Measurements from ENCODE around the gene CC2D1B.

DNA sequence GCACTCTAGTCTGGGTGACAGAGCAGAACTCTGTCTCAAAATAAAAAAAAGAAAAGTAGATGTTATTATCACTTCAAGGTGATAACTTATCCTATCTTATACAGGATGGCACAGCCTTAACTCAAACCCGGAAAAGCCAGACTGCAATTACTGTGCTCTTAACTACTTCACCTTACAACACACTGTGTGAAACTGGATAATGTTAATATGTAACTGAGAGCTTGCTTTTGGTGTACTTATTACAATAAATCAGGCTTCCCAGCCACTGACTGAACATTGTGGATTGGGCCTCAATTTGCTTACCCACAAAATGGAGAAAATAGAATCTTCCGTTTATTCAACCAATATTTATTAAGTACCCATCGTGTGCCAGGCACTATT, 36.8 kb upstream of the CC2D1B start:
- TF ChIP-seq, protein P1, sequence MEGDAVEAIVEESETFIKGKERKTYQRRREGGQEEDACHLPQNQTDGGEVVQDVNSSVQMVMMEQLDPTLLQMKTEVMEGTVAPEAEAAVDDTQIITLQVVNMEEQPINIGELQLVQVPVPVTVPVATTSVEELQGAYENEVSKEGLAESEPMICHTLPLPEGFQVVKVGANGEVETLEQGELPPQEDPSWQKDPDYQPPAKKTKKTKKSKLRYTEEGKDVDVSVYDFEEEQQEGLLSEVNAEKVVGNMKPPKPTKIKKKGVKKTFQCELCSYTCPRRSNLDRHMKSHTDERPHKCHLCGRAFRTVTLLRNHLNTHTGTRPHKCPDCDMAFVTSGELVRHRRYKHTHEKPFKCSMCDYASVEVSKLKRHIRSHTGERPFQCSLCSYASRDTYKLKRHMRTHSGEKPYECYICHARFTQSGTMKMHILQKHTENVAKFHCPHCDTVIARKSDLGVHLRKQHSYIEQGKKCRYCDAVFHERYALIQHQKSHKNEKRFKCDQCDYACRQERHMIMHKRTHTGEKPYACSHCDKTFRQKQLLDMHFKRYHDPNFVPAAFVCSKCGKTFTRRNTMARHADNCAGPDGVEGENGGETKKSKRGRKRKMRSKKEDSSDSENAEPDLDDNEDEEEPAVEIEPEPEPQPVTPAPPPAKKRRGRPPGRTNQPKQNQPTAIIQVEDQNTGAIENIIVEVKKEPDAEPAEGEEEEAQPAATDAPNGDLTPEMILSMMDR (IDR thresholded peaks at IDR 0.05; ENCODE audit: low read depth, low read length) = no peak
- TF ChIP-seq EZH2phosphoT487 (IDR thresholded peaks at IDR 0.05; ENCODE audit: low read depth) = no peak

Data from OCI-LY3 (cell line).